H4 (cell line): ENCODE measurements around the gene RCOR2. TPM values are rescaled to one million over a fixed set of nuclear protein-coding genes. Genes with fewer than 3 reads are reported as not detected.

Source experiments
- DNase-seq: peaks from one replicate; pipeline ENCODE4 v3.0.0-alpha.2; 2015; ENCODE audit warnings: low spot score
- total RNA-seq: library from RNA; depleted of rRNA; stranded (reverse); fragments of >200 nt; shearing (Covaris generic); gene quantifications from 2 replicates; pipeline ENCODE4 v1.2.3, GENCODE V29; 2014

Gene RCOR2
- total RNA-seq, 1 experiment from 2014 or later, result 0.66 TPM

DNA sequence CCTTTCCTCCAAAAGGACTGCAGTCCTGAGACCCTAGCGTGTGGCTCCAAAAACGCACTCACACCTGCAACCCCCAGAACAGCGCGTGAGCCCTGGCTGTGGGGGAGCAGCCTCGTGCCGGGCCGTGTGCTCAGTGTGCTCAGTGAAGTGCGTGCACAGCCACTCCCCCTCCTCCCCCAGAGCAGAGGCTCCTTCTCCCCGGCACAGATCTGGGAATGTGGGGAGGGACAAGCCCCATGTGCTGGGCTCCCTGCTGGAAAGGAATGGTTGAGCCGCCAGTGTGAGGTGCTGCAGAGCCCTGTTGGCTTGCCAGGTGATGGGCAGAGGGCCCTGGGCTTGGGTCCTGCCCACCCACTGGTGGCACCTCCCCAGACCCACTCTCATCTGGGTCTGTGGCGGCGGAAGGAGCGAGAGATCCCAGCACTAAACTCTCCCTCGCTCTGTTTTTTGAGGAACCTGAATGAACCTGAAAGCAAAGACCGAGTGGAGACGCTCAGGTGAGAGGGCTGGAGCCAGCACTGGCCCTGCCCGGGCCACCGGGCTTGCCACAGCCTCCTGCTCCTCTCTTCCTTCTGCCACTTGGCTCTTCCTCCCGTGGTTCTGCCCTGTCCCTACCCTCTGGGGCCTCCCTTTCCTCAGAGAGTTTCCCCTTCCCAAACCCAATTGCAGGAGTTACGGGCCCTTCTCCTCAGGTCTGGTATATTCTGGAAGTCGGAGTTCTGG, 9.0 kb downstream of the RCOR2 start:
- no peak for DNase-seq

DNA sequence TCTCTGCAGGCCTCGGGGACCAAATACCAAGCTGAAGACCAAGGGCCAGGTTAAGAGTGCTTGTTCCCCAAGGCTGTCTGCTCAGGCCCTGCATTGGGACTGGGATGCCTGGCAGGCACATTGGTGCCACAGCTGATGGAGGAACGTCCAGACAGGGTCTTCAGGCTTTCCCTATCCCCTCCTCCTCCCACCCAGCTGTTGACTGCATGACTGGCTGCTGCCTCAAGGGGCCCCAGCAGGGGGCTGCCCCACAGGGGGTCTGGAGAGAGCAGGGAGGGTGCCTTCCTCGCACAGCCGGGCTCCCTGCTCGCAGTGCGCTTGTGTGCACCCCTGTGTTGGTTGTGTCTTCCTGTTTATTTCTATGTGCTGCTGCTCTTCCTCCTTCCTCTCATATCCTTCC, 9.9 kb downstream of the RCOR2 start:
- no peak for DNase-seq

DNA sequence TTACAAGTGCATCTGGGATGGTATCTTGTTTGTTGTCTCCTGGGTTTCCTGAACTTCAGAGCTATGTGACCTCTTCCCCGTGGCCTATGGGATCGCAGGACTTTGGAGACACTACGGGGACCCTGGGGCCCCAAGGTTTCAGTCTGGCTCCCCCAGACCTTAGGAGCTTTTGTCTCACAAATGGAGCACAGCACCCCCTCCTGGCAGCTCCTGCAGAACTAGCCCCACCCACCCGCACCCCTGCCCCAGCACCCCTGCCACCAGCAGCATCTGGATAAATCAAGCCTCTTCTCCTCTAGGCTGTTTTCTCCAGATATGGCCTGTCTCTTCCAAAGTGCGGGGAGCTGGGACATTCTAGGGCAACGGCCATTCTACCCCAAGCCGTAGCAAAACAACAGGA, 10.4 kb downstream of the RCOR2 start:
- DNase-seq, result no peak

DNA sequence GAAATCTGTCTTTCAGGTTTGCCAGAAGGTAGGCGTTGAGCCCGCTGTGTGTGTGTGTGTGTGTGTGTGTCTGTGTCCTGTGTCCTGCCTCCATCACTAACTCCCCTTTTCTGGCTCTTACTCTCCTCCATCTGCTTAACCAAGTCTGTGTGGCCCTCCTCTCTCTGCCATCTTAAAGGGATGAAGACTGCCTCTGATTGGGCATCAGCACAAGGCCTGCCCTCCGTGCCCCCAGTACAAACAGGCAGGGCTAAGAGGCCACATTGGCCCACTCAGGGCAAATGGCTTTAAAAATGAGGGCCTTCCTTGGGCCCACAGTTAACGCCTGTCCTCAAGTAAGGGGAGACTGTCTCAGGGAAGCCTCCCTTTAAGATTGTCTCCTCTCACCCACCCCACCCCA, 10.9 kb downstream of the RCOR2 start:
- no peak for DNase-seq

DNA sequence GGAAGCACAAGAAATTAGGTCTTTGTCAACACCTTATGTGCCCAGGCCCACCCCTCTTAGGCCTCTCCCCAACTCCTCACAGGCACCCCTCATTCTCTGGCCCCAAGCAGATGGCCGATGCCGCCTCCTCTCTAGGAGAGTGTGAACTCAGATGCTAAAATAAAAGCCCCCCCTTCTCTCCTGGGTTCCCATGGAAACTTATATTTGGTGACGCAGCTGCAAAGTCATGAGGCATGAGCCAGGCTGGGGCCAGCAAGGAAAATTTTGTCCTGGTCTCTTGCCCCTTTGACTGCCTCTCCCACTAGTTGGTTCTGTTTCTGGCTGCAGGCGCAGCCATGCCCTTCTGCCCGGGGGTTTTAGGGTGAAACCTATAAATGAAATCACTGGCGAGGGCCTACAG, 11.8 kb downstream of the RCOR2 start:
- DNase-seq, result no peak

DNA sequence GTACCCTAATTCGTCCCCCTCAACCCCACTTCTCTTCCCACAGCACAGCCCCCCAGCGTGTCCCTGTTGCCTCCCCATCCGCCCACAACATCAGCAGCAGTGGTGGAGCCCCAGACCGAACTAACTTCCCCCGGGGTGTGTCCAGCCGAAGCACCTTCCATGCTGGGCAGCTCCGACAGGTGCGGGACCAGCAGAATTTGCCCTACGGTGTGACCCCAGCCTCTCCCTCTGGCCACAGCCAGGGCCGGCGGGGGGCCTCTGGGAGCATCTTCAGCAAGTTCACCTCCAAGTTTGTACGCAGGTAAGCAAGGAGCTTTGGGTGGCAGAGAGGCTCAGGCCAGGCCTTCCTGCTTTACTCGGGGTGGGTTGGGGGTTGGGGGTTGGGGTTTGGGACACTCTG, 12.2 kb downstream of the RCOR2 start:
- no peak for DNase-seq

DNA sequence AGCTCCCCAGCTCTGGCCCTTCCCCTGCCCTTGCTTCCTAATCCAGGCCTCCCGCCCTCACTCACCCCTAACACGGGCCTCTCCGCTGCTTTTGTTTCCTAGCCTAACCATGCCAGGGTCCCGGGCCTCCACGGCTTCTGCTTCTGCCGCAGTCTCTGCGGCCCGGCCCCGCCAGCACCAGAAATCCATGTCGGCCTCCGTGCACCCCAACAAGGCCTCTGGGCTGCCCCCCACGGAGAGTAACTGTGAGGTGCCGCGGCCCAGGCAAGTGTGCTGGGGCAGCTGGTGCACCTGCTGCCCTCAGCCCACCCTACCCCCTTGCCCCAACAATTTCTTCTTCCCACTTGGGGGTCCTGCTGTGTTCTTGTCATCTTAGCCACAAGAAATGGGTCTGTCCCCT, 13.1 kb downstream of the RCOR2 start:
- no peak for DNase-seq

DNA sequence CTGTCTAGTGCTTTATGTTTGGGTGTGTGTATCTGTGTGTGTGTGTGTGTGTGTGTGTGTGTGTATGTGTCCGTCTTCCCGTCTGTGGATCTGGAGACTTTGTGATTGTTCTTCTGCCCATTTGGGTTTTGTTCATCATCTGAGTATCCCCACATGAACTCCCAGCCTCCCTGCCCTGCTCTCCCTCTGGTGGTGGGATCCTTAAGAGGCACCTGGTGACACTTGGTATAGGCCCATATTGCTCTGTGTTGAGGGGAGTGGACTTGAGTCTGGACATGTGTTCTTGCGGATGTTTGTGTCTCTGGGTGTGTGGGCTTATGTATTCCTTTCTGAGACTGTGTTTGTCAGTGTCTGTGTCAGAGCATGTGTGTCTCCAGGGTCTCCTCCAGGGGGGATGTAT, 15.3 kb downstream of the RCOR2 start:
- DNase-seq, result no peak

DNA sequence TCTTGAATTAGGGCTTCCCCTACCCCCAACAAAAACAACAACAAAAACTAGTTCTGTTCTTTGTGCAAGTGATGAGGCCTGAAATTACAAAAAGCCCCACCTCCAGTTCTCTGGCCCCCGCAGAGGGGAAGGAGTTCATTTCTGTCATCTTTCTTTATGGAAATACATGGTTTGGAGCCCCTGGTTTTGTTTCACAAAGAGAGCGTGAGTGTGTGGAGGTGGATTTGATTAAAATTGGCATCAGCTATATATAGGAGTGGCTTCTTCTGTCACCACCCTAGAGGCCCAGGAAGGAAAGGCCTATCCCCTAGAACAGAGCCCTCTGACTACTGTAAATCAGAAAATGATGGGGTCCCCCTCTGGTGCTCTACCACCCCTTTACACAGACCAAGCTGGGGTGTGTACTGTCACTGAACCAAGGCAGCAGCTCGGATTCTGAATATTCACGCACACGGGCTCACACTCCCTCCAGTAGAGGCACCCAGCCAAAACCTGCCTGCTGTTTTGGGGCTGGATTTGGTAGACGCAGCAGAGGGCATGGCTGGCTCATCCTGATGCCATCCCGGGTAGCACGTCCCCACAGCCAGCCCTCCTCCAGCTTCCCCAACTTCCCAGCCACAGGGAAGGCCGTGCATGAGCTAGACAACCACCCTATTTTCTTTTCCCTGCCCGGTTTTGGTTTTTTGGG, 19.4 kb downstream of the RCOR2 start:
- DNase-seq, result no peak

DNA sequence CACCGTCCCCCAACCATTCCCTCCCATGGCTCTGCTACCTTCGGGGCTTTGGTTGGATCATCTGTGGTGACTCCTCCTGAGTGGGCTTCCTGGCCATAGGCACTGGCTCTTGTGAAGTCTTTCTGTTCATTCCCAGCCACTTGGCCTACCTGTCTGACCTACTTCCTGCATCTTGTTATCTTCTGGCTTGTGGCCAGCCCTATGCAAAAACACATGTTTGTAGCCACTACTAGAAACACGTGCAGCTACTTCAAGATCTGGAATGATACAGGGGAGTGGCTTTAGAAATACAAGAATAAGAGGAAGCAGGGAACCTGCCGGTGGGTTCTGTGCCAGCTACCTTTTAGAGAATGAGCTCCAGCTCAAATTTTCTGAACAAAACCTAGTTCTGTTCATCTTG, 20.9 kb downstream of the RCOR2 start:
- DNase-seq, result no peak

DNA sequence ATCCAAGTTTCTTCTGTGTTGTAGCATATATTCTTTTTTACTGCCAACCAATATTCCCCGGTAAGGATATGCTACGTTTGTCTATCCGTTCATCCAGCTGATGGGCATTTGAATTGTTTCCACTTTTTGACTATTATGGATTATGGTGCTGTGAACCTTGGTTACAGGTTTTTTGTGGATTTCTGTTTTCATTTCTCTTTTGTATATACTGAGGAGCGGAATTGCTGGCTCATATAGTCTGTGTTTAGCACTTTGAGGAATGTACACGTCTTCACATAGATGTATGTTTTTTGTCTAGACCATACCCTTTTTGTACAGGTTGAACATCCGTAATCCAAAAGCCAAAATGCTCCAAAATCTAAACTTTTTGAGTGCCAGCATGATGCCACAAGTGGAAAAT, 23.6 kb downstream of the RCOR2 start:
- no peak for DNase-seq

DNA sequence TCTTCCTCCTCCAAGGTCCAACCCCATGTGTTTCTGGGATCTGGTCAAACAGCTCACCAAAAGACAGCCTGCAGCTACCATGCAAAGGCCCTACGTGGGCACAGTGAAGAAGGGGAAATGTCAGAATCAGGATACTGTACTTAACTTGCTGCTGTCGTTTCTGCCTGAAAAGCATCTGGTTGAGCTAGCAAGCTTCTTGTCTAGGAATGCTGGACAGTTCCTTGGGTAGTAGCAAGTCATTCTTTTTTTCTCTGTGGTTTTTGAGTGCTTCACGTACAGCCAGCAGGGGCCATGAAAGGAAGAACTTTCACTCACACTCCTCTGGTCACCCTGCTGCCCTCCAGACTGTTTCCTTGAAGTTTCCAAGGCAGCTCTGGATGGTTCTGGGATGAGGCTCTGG, 24.7 kb downstream of the RCOR2 start:
- no peak for DNase-seq

DNA sequence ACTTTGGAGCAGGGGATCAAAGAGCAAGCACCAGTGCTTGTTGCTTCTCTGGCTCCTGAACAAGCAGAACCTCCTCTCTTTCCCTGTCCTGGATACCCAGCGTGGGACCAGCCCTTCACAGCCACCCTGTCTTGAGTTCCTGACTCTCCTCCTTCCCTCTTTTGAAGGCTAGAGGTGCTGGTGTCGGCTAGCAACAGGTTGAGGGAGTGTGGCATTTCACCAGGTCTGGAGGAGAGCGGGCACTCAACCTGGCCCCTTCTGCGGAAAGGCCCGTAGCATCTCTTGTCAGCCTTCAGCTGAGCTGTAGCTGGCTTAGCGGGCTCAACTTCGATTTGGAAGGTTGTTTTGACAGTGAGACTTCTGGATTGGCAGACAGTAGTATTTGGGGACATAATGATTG, 26.6 kb downstream of the RCOR2 start:
- no peak for DNase-seq

DNA sequence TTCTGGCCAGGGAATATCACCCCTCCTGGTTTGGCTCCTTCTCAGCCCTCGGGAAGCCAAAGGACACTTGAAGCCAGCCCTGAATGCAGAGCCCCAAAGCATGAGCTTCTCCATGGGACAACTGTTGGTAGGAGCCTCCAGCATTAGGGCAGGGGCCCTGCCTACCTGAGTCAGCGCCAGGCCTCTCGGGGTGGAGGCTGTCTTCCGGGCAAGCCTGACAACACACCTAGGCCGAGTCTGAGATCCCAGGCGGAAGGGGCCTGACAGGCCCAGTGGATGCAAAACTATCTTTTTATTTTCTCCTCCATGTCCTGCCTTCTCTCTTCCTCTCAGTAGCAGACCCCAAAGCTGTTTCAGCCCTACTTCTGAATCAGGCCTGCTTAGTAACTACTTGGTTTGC, 27.6 kb downstream of the RCOR2 start:
- DNase-seq, result no peak

DNA sequence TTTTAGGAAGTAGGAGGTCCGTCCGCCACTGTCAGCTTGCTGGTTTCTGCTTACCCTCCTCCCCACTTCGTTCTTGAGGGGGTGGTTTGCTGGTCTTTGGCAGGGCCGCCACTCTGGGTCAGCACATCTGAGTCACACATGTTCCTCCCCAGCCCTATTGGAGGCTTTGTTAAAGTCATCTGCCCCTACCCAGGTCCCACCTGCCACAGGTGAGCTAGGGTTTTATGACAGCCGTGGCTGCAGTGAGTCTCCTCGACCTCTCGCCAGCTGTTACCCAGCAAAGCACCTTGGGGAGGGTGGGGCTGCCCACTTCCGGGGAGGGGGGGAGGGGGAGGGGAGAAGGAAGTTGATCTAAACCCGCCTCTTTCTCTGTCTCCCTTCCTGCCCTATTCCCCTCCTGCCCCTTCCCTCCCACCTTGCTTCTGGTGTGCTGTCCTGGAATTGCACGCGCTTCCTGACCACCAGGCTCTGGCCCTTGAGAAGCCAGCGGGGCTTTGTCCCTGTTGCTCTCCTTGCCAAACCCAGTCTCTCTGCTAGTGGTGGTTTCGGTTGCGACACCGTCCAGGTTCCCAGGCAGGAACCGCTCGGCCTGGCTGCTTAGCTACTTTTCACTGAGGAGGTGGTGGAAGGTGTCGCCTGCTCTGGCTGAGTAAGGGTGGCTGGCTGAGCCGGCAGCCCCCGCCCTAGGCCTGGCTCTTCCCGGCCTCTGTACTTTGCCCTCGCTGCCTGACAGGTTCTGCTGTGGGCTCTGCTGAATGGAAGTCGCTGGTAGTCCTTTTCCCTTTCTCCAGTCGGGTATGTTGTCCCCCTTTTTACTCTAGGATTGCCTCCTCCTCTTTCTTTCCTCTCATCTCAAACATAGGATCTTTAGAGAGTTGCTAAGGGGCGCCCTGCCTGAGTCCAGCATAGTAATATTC, 28.5 kb downstream of the RCOR2 start:
- DNase-seq, result peak; percentile 84

DNA sequence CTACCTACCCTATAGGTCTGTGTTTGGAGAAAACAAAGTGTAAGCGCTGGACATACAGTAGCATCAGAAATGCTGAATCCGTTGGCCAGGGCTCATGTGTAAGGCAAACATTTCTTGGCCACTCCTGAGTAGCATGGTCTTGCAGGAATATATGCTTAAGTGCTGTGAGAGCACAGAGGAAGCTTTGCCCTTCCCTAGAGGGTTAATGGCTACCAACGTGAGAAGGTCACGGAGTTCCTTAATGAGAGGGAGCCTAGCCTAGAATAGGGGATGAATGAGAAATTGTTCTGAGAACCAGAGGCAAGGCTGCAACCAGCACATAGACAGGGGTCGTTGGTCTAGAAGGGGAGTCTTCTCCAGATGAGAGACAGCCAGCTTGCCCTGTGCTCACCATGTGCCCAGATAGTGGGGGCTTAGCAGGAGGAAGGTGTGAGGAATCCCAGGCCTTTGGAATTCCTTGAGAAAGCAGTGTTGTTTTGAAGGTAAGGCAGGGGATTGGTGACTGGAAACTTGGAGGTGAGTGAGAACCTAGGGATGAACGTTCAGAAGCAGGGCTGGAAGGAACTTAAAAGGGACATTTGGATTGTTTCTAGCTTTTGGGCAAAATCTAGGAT, 29.5 kb downstream of the RCOR2 start:
- no peak for DNase-seq

DNA sequence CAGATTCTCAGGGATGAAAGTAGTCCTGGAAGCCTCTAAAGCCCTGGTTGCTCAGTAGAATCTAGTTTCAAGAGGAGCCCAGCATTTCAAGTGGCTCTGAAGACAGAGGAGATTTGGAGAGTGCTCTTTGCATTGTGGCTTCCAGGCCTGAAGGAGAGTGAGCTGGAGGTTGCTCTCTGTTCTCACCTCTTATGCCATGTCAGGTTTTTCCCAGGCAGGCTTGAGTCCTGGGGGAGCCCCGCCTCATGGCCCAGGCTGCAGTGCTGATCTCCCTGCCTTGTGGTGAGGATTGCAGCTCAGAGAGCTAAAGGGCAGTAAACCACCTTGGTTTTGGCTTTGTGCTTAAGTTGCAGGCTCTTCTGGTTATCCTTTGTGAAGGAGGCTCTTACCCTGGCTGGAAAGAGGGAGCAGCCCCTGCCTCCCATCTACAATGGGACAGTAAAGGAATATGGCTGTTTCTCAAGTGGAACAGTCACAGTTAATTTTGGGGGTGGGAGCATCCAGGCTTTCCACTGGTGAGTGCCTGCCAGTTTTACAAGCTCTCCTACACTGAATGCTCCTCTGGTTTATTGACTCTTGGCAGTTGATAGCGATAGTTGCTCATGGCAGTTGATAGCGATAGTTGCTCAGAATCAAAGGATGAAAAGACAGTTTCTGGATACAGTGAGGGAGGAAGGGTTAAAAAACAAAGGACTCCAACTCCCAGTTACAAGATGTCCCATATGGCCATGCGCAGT, 32.6 kb downstream of the RCOR2 start:
- DNase-seq, result no peak

DNA sequence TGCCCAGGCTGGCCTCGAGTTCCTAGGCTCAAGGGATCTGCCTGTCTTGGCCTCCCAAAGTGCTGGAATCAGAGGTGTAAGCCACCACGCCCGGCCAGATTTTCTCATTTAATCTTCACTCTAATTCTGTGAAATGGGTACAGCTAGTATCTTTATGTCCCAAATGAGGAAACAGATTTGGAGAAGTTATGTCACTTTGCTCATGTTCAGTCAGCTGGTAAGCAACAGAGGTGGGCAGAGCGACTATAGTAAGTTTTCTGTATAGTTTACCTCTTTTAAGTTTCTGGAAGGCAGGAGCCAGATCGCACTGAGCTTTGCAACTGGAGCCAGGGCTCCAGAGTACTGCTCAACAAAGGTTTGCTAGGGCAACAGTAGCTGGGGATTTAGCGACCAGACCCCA, 33.2 kb downstream of the RCOR2 start:
- DNase-seq, result no peak

DNA sequence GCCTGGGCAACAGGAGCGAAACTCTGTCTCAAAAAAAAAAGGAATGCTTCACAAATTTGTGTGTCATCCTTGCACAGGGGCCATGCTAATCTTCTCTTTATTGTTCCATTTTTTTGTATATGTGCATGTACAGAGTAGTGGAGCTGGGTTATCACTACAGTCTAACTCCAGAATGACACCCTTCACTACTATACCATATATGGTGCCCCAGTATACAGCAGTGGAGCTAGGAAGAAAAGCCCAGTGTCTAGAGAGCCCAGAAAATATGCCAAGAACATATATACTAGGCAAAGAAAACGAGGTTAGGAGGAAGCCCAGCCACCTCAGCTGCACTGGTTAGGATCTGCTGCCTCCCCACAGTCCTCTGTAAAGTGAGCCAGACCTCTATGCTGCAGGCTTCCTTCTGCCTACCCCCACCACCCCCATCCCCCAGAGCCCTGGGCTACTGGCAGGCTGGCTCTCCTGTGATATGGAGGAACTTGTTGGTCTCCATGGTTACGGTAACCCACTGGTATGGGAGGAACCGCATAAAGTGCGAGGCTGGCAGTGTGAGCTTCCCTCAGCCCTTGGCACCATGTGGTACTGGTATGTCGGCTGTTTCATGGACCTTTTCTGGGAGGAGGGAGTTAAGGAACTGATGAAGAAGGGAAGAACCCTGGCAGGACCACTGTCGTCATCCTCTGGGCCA, 34.3 kb downstream of the RCOR2 start:
- no peak for DNase-seq

DNA sequence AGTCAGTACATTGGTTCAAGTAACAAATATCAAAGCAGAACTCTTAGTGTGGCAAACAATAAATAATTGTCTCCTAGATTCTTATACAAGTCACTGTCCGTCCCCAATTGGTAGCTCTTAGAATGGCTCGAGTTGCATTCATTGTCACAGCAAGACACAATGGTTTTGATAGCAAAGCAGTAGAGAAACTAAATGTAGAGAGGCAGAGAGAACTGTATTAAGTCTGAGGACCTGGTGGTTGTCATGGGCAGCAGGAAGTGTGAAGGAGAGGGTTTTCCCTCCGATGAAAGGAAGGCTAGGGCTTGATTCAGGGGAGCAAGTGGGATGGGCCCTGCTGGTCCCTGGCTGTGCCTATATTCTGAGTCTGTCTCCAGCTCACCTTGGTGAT, 36.6 kb downstream of the RCOR2 start:
- no peak for DNase-seq
